GM20000 (cell line): ENCODE measurements around the gene DLX1.

Experiments
- DNase-seq: peaks from one replicate; pipeline ENCODE4 v3.0.0; 2012; ENCODE audit warnings: low spot score
- TF ChIP-seq, protein P1 (sequence below): IDR thresholded peaks from 2 replicates; pipeline ENCODE4 v1.5.1; 2012; ENCODE audit warnings: mild to moderate bottlenecking, control low read depth; ENCODE audit errors: extremely low read depth, missing control alignments

Gene DLX1

DNA sequence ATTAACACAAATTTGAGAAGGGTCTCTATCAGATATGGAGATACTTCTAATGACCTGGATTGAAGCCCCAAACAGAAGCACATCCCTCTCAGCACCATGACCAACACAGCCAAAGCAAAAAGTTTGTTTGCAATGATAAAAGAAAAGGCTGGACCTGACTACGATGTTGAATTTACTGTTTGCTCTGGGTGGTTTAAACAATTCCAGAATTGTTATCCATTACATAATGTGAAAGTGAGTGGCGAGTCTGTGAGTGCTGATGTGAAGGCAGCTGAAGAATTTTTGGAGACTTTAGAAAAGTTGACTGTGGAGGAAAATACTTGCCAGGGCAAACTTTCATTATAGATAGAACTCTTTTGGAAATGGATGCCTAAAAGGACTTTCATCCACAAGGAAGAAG, 34.8 kb downstream of the DLX1 start:
- TF ChIP-seq, protein P1, sequence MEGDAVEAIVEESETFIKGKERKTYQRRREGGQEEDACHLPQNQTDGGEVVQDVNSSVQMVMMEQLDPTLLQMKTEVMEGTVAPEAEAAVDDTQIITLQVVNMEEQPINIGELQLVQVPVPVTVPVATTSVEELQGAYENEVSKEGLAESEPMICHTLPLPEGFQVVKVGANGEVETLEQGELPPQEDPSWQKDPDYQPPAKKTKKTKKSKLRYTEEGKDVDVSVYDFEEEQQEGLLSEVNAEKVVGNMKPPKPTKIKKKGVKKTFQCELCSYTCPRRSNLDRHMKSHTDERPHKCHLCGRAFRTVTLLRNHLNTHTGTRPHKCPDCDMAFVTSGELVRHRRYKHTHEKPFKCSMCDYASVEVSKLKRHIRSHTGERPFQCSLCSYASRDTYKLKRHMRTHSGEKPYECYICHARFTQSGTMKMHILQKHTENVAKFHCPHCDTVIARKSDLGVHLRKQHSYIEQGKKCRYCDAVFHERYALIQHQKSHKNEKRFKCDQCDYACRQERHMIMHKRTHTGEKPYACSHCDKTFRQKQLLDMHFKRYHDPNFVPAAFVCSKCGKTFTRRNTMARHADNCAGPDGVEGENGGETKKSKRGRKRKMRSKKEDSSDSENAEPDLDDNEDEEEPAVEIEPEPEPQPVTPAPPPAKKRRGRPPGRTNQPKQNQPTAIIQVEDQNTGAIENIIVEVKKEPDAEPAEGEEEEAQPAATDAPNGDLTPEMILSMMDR, result no peak
- DNase-seq, result no peak

DNA sequence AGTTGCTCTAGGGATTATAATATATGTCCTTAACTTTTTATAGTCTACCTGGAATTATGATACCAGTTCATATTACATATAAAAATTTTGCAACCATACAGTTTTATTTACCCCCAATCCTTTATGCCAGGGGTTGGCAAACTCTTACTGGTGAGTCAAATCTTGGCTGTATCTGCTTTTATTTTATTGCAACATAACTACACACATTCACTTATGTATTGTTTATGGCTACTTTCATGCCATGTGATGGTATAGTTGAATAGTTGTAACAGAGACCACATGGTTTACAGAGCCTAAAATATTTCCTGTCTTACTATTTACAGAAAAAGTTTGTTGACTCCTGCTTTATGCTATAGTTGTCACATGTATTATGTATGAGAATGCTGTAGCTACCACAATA, 43.2 kb downstream of the DLX1 start:
- no peak for DNase-seq
- TF ChIP-seq, protein P1, result no peak

DNA sequence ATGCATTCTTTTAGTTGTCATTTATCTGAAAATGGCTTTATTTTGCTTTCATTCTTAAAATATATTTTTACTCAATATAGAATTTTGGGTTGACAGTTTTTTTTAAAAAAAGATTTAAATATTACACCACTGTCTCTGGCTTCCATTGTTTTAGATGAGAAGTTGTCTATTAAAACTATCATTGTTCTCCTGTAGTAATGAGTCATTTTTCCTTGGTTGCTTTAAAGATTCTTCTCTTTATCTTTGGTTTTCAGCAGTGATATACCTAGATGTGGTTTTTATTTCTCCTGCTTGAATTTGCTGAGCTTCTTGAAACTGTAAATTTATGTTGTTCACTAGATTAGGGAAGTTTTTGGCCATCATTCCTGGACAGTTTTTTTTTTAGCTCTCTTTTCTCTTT, 44.1 kb downstream of the DLX1 start:
- TF ChIP-seq, protein P1, result no peak
- no peak for DNase-seq

DNA sequence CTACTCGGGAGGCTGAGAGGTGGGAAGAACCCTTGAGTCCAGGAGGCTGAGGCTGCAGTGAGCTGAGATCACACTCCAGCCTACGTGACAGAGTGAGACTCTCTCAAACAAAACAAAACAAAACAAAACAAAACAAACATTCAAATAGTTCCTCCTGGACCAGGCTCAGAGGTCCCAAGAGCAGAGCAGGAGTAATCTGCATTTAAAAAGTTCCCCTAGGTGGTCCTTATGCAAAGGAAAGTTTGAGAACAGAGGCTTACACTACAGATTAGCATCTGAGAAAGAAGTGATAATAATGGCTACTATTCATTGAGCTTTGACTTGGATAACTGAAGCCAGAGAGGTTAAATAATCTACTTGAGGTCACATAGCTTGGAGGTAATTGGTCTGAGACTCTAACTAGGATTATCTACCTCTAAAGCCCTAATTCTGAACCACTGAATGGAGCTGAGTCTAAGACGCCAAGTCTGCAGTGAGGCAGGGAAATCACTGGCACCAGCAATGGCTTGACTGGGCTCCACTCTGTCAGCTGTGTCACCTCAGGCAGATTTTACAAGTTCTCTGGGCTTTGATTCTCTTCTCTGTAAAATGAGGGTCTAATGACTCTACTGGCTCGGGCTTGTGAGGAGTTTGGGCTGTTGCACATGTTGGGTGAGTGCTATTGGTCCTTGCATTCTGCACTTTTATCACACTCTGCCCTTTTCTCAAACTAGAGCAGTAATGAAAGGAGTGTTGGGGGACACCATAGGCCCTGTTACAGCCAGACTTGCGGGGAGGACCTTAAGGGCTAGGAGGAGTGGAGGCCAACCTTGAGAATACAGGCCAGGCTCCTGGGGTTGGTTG, 46.6 kb downstream of the DLX1 start:
- no peak for DNase-seq
- TF ChIP-seq, protein P1, result no peak

DNA sequence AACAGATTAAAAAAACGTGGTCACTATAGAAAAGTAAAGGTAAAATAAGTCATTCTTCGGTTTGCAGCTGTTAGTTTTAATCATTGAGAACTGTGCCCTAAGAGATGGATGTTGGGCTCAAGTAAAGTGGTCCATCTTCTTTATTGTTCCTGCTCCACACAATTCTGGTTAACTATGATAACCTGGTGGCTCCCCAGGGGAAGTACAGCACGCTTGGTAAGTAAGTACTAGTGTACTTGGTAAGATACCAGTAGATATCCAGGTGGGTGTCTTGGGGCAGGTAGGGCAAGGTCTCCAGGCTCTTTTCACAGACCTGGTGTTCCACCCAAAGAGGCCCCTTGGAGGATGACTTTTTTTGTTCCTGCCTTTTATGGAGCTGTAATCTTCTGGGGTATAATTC, 49.0 kb downstream of the DLX1 start:
- TF ChIP-seq, protein P1, result no peak
- DNase-seq, result no peak

DNA sequence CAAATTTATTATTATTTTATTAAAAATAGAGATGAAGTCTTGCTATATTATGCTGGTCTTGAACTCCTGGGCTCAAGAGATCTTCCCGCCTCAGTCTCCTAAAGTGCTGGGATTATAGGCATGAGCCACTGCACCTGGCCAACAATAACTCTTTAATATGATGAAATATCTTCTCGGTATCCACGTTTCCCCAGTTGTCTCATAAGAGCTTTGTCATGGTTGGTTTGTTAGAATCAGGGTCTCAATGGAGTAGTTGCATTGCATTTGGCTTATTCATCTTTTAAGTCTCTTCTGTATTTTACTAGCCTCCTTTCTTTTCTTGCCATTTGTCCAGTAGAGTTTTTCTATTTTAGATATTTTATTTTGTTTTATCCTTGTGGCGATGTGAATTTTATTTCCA, 50.1 kb downstream of the DLX1 start:
- no peak for DNase-seq
- TF ChIP-seq, protein P1, result no peak

DNA sequence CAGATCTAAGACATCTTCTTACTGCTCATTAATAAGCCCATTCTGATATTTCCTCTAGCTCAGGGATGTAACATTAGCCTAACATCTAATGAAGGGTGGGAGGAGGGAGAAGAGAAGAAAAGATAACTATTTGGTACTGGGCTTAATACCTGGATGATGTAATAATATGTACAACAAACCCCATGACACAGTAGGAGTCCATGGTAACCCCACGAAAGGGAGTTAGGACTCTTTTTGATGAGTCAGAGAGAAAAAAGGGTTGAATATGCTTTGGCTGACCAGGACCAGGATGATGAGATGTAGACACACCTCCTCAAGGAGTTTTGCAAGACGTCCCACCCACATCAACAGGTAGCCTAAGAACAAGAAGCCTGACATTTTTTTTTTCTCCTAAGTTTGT, 51.8 kb downstream of the DLX1 start:
- TF ChIP-seq, protein P1, result no peak
- no peak for DNase-seq
